ENCODE measurements around the gene ANXA6. TPM values are rescaled to one million over a fixed set of nuclear protein-coding genes. Genes with fewer than 3 reads are reported as not detected.
"Not testable (repeated sequence)": the region's sequence is repeated elsewhere in the genome, so short reads cannot be mapped to it uniquely, and the experiment has no call there.

Gene ANXA6
- total RNA-seq, result 74.7 TPM

- DNase-seq, result peak; percentile 77
Measured at GRCh38 chr5:151157426-151158286, at the start of gene ANXA6. Gene ANXA6, minus strand, starts transcription at chr5:151157779. Its CDS starts 9,878 bp downstream, at chr5:151147901.

- no peak for DNase-seq
Measured at GRCh38 chr5:151205411-151205810, 47.8 kb upstream of the ANXA6 start.

GRCh38 chr5:151204051-151204450 lies 46.5 kb upstream of the ANXA6 start:
- DNase-seq, result no peak

- DNase-seq, result no peak
Measured at GRCh38 chr5:151202381-151203139, 45.0 kb upstream of the ANXA6 start.

GRCh38 chr5:151200913-151201595 lies 43.5 kb upstream of the ANXA6 start:
- no peak for DNase-seq

GRCh38 chr5:151199581-151200185 lies 42.1 kb upstream of the ANXA6 start:
- no peak for DNase-seq

- DNase-seq, result no peak
Measured at GRCh38 chr5:151198861-151199260, 41.3 kb upstream of the ANXA6 start.

- not testable (repeated sequence) for DNase-seq
Measured at GRCh38 chr5:151197291-151197600, 39.7 kb upstream of the ANXA6 start.

GRCh38 chr5:151196556-151197290 lies 39.1 kb upstream of the ANXA6 start:
- no peak for DNase-seq

- no peak for DNase-seq
Measured at GRCh38 chr5:151195622-151196021, 38.0 kb upstream of the ANXA6 start.

- DNase-seq, result no peak
Measured at GRCh38 chr5:151192626-151193025, 35.0 kb upstream of the ANXA6 start.

- DNase-seq, result no peak
Measured at GRCh38 chr5:151191661-151192060, 34.1 kb upstream of the ANXA6 start.

- no peak for DNase-seq
Measured at GRCh38 chr5:151189151-151189550, 31.6 kb upstream of the ANXA6 start.

- DNase-seq, result no peak
Measured at GRCh38 chr5:151186538-151186937, 29.0 kb upstream of the ANXA6 start.

GRCh38 chr5:151186052-151186451 lies 28.5 kb upstream of the ANXA6 start:
- DNase-seq, result no peak

- no peak for DNase-seq
Measured at GRCh38 chr5:151184316-151185042, 26.9 kb upstream of the ANXA6 start.

GRCh38 chr5:151183456-151184245 lies 26.1 kb upstream of the ANXA6 start:
- DNase-seq, result no peak

GRCh38 chr5:151182976-151183375 lies 25.4 kb upstream of the ANXA6 start:
- no peak for DNase-seq

GRCh38 chr5:151182524-151182900 lies 24.9 kb upstream of the ANXA6 start:
- DNase-seq, result no peak

GRCh38 chr5:151181818-151182523 lies 24.4 kb upstream of the ANXA6 start:
- DNase-seq, result no peak

Measured in occipital lobe (tissue), 2 donors.